ENCODE measurements around the gene CD8A. TPM values are rescaled to one million over a fixed set of nuclear protein-coding genes. Genes with fewer than 3 reads are reported as not detected.

CD8A gene
- total and polyA plus RNA-seq, 10 of the 15 experiments (the other 5 are each of a cell fraction or from before 2014, with no cell fraction given), result 0.15 to 0.43 TPM; not detected in 8

GRCh38 chr2:86808315-86809161 lies 17.8 kb upstream of the CD8A start:
- in situ Hi-C loops (cut with MboI), result loop anchor here (25.0 kb wide), 1 partner anchor 404 kb away; no protein-coding TSS in a partner anchor
- intact Hi-C loops (cut with micrococcal nuclease; ENCODE audit: unreplicated experiment), result no loop called here
- FAIRE-seq, result peak; percentile 78
- peaks cover 11 to 19% of the 10 kb centered on the region in 2 experiments for H3K27me3 ChIP-seq (replicated peaks in 1 of 2; ENCODE audit: control insufficient read depth in 2 of 2, insufficient read depth in 2 of 2, low read length in 1 of 2)
- H3K79me2 ChIP-seq (ENCODE audit: control insufficient read depth, insufficient read depth, low read length), result no peaks in the 10 kb centered on the region
- H3K4me1 ChIP-seq (ENCODE audit: control insufficient read depth, insufficient read depth, low read length), result peaks cover 5% of the 10 kb centered on the region; the same call in 1 of the 2 replicates
- peak overlapping the region; percentile 73; the same call in 1 of the 2 replicates for H3K4me2 ChIP-seq (ENCODE audit: control insufficient read depth, insufficient read depth)
- H2AFZ ChIP-seq (ENCODE audit: control insufficient read depth, low read depth, low read length), result no peak overlapping the region; the same call in 1 of the 2 replicates
- H3K9ac ChIP-seq (ENCODE audit: control insufficient read depth, insufficient read depth, low read length), result no peak overlapping the region
- ChIA-PET RAD21 (ENCODE audit: unreplicated experiment) (interaction anchor here (0.6 to 1.8 kb wide), 4 partner anchors 41 to 412 kb away, joined by 3 to 6 read pairs (median 4); no protein-coding TSS in a partner anchor), SMC1A (ENCODE audit: uncharacterized antibody, unreplicated experiment) (interaction anchor here (1.5 to 2.3 kb wide), 3 partner anchors 12 to 44 kb away, joined by 3 to 11 read pairs (median 4); no protein-coding TSS in a partner anchor), POLR2A (interaction anchor here (1.1 kb wide), 1 partner anchor 25 kb away, joined by 3 read pairs; no protein-coding TSS in a partner anchor), CTCF (interaction anchor here (1.1 to 1.3 kb wide), 3 partner anchors 10 to 44 kb away, joined by 3 to 6 read pairs (median 4); no protein-coding TSS in a partner anchor)
- no peaks in the 10 kb centered on the region for H3K36me3 ChIP-seq (ENCODE audit: control insufficient read depth in 2 of 2, insufficient read depth in 2 of 2, low read length in 1 of 2)
- H4K20me1 ChIP-seq (ENCODE audit: control insufficient read depth, insufficient read depth), result no peaks in the 10 kb centered on the region
- H3K9me3 ChIP-seq (replicated peaks; ENCODE audit: control insufficient read depth, insufficient read depth, low read length), result no peaks in the 10 kb centered on the region
- H3K4me3 ChIP-seq, result peak overlapping the region; percentile 40; the same call in 1 of the 2 replicates
- no TSS peak for BruUV-seq (replicated peaks)
- DNase-seq (ENCODE audit: low read depth, low spot score), result peak; percentile 40
- peak; percentile 99 for ATAC-seq
- no peak overlapping the region for H3K27ac ChIP-seq (ENCODE audit: control insufficient read depth, insufficient read depth)
- WGBS (ENCODE audit: insufficient coverage, insufficient replicate concordance, low lambda C conversion rate, missing lambda C conversion rate), result 25% methylated on average over 36 of the region's 36 CpGs
- no peak for TF ChIP-seq BRCA1 (IDR thresholded peaks at IDR 0.05; ENCODE audit: low read depth, low read length)
- TF ChIP-seq YY1 (IDR thresholded peaks at IDR 0.05; ENCODE audit: low read depth, low read length), result peak; percentile 62; the same call in 1 of the 2 replicates
- peak; percentile 52; the same call in 1 of the 2 replicates for TF ChIP-seq PAX5 (IDR thresholded peaks at IDR 0.05; ENCODE audit: borderline replicate concordance, low read depth, low read length)
- 0 out of 2 replicates have a peak, but pooled peaks have one; percentile 50 for TF ChIP-seq LARP7 (IDR thresholded peaks at IDR 0.05)
- no peak for TF ChIP-seq HSF1 (IDR thresholded peaks at IDR 0.05; ENCODE audit: low read depth, low read length)
- no peak for TF ChIP-seq ZBTB40 (IDR thresholded peaks at IDR 0.05; ENCODE audit: borderline replicate concordance)
- TF ChIP-seq RCOR1 (conservative IDR thresholded peaks at IDR 0.05; ENCODE audit: low read depth, low read length), result 0 out of 2 replicates have a peak, but pooled peaks have one; percentile 66
- 0 out of 2 replicates have a peak, but pooled peaks have one; percentile 64 for TF ChIP-seq EZH2 (IDR thresholded peaks at IDR 0.05; ENCODE audit: borderline replicate concordance, control insufficient read depth, low read depth, low read length)
- no peak for TF ChIP-seq MTA2 (IDR thresholded peaks at IDR 0.05; ENCODE audit: low read depth)
- peak; percentile 60; the same call in 1 of the 2 replicates for TF ChIP-seq ZSCAN29 (IDR thresholded peaks at IDR 0.05)
- TF ChIP-seq ZNF592 (IDR thresholded peaks at IDR 0.05), result no peak
